Neuron (in vitro differentiated cells): ENCODE data around the gene TMPRSS13.

Experiments
- H2AFZ ChIP-seq: one replicate; pipeline ENCODE4 v1.6.1; 2013; ENCODE audit warnings: low read depth, mild to moderate bottlenecking, inconsistent platforms, low read length, moderate library complexity
- H3K27me3 ChIP-seq: one replicate; pipeline ENCODE4 v1.6.1; 2013; ENCODE audit warnings: low read length; ENCODE audit not compliant: insufficient read depth
- H3K36me3 ChIP-seq: one replicate; pipeline ENCODE4 v1.6.1; 2013; ENCODE audit warnings: low read length; ENCODE audit not compliant: insufficient read depth
- H3K4me1 ChIP-seq: one replicate; pipeline ENCODE4 v1.6.1; 2013; ENCODE audit warnings: low read length; ENCODE audit not compliant: insufficient read depth
- H3K4me3 ChIP-seq: 2 replicates; pipeline ENCODE4 v1.5.1; 2013; ENCODE audit warnings: mild to moderate bottlenecking, low read length, moderate library complexity
- H3K9me3 ChIP-seq: one replicate; pipeline ENCODE4 v1.6.1; 2013; ENCODE audit warnings: low read length

The TMPRSS13 gene

GRCh38 chr11:117946156-117946841 lies 17.1 kb upstream of the TMPRSS13 start:
- H3K9me3 ChIP-seq, result no peaks in the 10 kb centered on the region
- H2AFZ ChIP-seq, result no peak overlapping the region
- H3K4me3 ChIP-seq, result no peak overlapping the region

GRCh38 chr11:117945047-117945810 lies 16.0 kb upstream of the TMPRSS13 start:
- Histone ChIP-seq H3K4me1 (no peaks in the 10 kb centered on the region), H3K4me3 (no peak overlapping the region), H3K27me3 (peaks cover 2% of the 10 kb centered on the region), H2AFZ (no peak overlapping the region), H3K9me3 (no peaks in the 10 kb centered on the region), H3K36me3 (no peaks in the 10 kb centered on the region)

More at GRCh38 chr11:117946156-117946841, 17.1 kb upstream of the TMPRSS13 start:
- H3K4me1 ChIP-seq, result no peaks in the 10 kb centered on the region
- no peaks in the 10 kb centered on the region for H3K36me3 ChIP-seq
- H3K27me3 ChIP-seq, result peaks cover 2% of the 10 kb centered on the region

- Histone ChIP-seq H2AFZ (no peak overlapping the region), H3K4me1 (no peaks in the 10 kb centered on the region), H3K36me3 (no peaks in the 10 kb centered on the region), H3K9me3 (no peaks in the 10 kb centered on the region), H3K27me3 (peaks cover 2% of the 10 kb centered on the region), H3K4me3 (no peak overlapping the region)
These were observed 15.4 kb upstream of the TMPRSS13 start for GRCh38 chr11:117944554-117944953.

GRCh38 chr11:117941976-117942654 lies 12.9 kb upstream of the TMPRSS13 start:
- Histone ChIP-seq H3K36me3 (no peaks in the 10 kb centered on the region), H3K9me3 (no peaks in the 10 kb centered on the region), H3K27me3 (peaks cover 2% of the 10 kb centered on the region), H3K4me3 (no peak overlapping the region), H2AFZ (no peak overlapping the region), H3K4me1 (no peaks in the 10 kb centered on the region)

- Histone ChIP-seq H3K4me1 (no peaks in the 10 kb centered on the region), H3K36me3 (no peaks in the 10 kb centered on the region), H2AFZ (no peak overlapping the region), H3K9me3 (no peaks in the 10 kb centered on the region), H3K27me3 (peaks cover 2% of the 10 kb centered on the region), H3K4me3 (no peak overlapping the region)
These were observed 12.0 kb upstream of the TMPRSS13 start for GRCh38 chr11:117941163-117941707.

- Histone ChIP-seq H3K27me3 (peaks cover 2% of the 10 kb centered on the region), H3K4me1 (no peaks in the 10 kb centered on the region), H3K9me3 (no peaks in the 10 kb centered on the region), H3K36me3 (no peaks in the 10 kb centered on the region), H2AFZ (no peak overlapping the region), H3K4me3 (no peak overlapping the region)
These were observed 11.5 kb upstream of the TMPRSS13 start for GRCh38 chr11:117940736-117941135.

GRCh38 chr11:117936973-117937372 lies 7.8 kb upstream of the TMPRSS13 start:
- H3K36me3 ChIP-seq, result no peaks in the 10 kb centered on the region
- H3K4me1 ChIP-seq, result no peaks in the 10 kb centered on the region
- peaks cover 2% of the 10 kb centered on the region for H3K27me3 ChIP-seq
- no peak overlapping the region for H3K4me3 ChIP-seq
- H3K9me3 ChIP-seq, result no peaks in the 10 kb centered on the region
- no peak overlapping the region for H2AFZ ChIP-seq

- no peaks in the 10 kb centered on the region for H3K9me3 ChIP-seq
- H3K4me1 ChIP-seq, result no peaks in the 10 kb centered on the region
- H3K4me3 ChIP-seq, result no peak overlapping the region
- no peak overlapping the region for H2AFZ ChIP-seq
- no peaks in the 10 kb centered on the region for H3K36me3 ChIP-seq
- peaks cover 6% of the 10 kb centered on the region for H3K27me3 ChIP-seq
These were observed 5.5 kb upstream of the TMPRSS13 start for GRCh38 chr11:117934526-117935307.

GRCh38 chr11:117933930-117934329 lies 4.7 kb upstream of the TMPRSS13 start:
- no peaks in the 10 kb centered on the region for H3K36me3 ChIP-seq
- H3K4me1 ChIP-seq, result no peaks in the 10 kb centered on the region
- no peaks in the 10 kb centered on the region for H3K9me3 ChIP-seq
- peaks cover 10% of the 10 kb centered on the region for H3K27me3 ChIP-seq
- no peak overlapping the region for H2AFZ ChIP-seq
- no peak overlapping the region for H3K4me3 ChIP-seq

- Histone ChIP-seq H3K9me3 (no peaks in the 10 kb centered on the region), H3K36me3 (no peaks in the 10 kb centered on the region), H3K27me3 (peaks cover 10% of the 10 kb centered on the region), H2AFZ (no peak overlapping the region), H3K4me3 (no peak overlapping the region), H3K4me1 (no peaks in the 10 kb centered on the region)
These were observed 4.3 kb upstream of the TMPRSS13 start for GRCh38 chr11:117933475-117933874.

GRCh38 chr11:117932947-117933346 lies 3.7 kb upstream of the TMPRSS13 start:
- H3K27me3 ChIP-seq, result peaks cover 10% of the 10 kb centered on the region
- no peak overlapping the region for H2AFZ ChIP-seq
- no peaks in the 10 kb centered on the region for H3K4me1 ChIP-seq
- no peak overlapping the region for H3K4me3 ChIP-seq
- H3K9me3 ChIP-seq, result no peaks in the 10 kb centered on the region
- no peaks in the 10 kb centered on the region for H3K36me3 ChIP-seq

- H3K4me3 ChIP-seq, result no peak overlapping the region
- H3K9me3 ChIP-seq, result no peaks in the 10 kb centered on the region
- H3K36me3 ChIP-seq, result no peaks in the 10 kb centered on the region
- no peaks in the 10 kb centered on the region for H3K4me1 ChIP-seq
- H2AFZ ChIP-seq, result no peak overlapping the region
- H3K27me3 ChIP-seq, result peaks cover 10% of the 10 kb centered on the region
These were observed 3.2 kb upstream of the TMPRSS13 start for GRCh38 chr11:117932426-117932825.
